ENCODE results near the gene PDCD7.
A peak's percentile ranks its signal among the peaks of the same experiment; 100 is the strongest.
"Not testable (repeated sequence)": the region's sequence is repeated elsewhere in the genome, so short reads cannot be mapped to it uniquely, and the experiment has no call there.

Gene PDCD7

GRCh38 chr15:65133548-65134200 is at the start of gene PDCD7:
TSS of gene PDCD7 (minus strand) at chr15:65133808. CDS start at chr15:65133781, 27 bp downstream.
- DNase-seq (ENCODE audit: low read depth, low spot score), result peak; percentile 91

- DNase-seq (ENCODE audit: low read depth, low spot score), result no peak
Measured at GRCh38 chr15:65182538-65182937, 48.9 kb upstream of the PDCD7 start.

- not testable (repeated sequence) for DNase-seq (ENCODE audit: low read depth, low spot score)
Measured at GRCh38 chr15:65181582-65182353, 48.2 kb upstream of the PDCD7 start.

GRCh38 chr15:65180167-65180566 is 46.6 kb upstream of the PDCD7 start:
- DNase-seq (ENCODE audit: low read depth, low spot score), result no peak

GRCh38 chr15:65177901-65178300 is 44.3 kb upstream of the PDCD7 start:
- no peak for DNase-seq (ENCODE audit: low read depth, low spot score)

DNA sequence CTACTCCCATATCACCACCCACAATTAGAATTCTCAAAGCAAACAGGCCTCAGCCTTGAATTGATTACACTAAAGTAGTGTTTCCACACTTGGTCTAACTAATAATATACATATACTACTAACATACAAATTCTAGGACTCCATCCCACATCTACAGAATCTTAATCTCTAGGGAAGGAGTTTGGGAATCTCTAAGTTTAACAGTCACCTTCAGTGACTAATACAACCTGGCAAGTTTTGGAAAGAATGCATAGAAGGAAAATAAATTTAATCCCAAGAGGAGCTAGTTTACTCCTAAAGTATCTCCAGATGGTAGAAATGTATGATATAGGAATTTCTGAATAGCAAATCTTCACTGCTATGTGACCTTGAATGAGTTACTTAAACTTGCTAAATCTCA is 42.4 kb upstream of the PDCD7 start:
- no peak for DNase-seq (ENCODE audit: low read depth, low spot score)

DNA sequence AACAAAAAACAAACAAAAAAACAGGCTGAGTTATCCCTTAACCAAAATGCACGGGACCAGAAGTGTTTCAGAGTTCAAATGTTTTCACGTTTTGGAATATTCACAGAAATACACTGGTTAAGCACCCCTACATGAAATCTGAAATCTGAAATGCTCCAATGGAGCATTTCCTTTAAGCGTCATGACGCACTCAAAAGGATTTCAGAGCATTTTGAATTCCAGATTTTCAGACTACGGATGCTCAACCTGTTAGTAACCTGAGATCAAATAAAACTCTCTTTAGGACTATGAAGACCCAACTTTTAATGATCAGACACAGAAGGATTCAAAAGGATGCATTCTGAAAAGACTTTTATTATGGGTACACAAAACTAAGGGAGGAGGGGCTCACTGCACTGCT is 41.9 kb upstream of the PDCD7 start:
- no peak for DNase-seq (ENCODE audit: low read depth, low spot score)

DNA sequence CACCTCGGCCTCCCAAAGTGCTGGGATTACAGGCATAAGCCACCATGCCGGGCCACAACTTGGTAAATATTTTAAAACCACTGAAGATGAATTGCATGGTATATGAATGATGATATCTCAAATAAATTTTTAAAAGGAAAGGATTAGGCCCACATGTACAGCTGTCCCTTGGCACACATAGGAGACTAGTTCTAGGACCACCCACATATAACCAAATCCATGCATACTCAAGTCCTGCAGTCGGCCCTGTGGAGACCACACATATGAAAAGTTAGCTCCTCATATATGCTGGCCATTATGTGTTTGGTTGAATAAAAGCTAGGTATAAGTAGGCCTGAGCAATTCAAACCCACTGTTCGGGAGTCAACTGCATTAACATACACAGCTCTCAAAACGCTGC is 40.9 kb upstream of the PDCD7 start:
- DNase-seq (ENCODE audit: low read depth, low spot score), result no peak

DNA sequence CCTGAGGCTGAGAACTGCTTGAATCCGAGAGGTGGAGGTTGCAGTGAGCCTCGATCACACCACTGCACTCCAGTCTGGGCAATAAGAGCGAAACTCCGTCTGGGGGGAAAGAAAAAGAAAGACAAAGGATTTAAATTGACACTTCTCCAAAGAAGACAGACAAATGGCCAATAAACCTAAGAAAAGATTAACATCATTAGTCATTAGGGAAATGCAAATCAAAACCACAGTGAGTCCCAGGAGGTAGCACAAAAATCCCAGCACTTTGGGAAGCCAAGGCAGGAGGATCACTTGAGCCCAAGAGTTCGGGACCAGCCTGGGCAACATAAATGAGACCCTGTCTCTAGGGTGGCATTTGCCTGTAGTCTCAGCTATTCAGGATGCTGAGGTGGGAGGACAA is 38.9 kb upstream of the PDCD7 start:
- no peak for DNase-seq (ENCODE audit: low read depth, low spot score)

DNA sequence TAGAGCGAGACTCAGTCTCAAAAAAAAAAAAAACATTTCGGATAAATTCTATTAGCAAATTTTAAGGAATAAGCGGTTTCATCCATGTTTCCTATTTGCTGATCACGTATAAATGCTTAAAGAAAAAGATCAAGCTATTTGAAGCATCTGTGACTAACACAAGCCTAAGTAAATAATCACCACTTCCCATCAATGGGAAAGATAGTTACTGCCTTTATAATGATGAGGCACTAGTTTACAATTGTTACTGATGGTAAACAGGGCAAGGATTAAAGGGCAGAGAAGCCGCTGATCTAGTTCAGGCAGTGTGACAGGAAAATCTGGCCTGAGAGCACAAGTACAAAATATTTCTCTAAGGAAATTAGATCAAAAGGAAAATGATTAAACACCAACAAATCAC is 37.8 kb upstream of the PDCD7 start:
- DNase-seq (ENCODE audit: low read depth, low spot score), result no peak

- no peak for DNase-seq (ENCODE audit: low read depth, low spot score)
Measured at GRCh38 chr15:65165875-65166274, 32.3 kb upstream of the PDCD7 start.

DNA sequence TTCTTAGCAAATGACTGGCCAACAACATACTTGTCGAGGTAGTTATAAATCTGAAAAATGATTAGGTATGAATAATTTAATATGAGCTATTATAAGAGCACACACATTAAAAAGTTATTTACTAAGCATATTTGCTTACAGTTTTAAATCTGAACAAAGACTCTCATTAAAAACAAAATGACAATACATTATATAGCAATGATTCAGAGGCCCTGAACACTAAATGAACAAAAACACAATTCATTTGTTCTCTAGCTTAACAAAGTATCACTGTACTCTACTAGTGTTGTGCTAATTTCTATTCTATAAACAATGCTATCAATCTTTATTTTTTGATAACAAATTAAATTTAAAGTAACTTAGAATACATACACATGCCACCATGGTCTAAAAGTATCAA is 30.5 kb upstream of the PDCD7 start:
- DNase-seq (ENCODE audit: low read depth, low spot score), result no peak

- DNase-seq (ENCODE audit: low read depth, low spot score), result no peak
Measured at GRCh38 chr15:65163041-65163440, 29.4 kb upstream of the PDCD7 start.

DNA sequence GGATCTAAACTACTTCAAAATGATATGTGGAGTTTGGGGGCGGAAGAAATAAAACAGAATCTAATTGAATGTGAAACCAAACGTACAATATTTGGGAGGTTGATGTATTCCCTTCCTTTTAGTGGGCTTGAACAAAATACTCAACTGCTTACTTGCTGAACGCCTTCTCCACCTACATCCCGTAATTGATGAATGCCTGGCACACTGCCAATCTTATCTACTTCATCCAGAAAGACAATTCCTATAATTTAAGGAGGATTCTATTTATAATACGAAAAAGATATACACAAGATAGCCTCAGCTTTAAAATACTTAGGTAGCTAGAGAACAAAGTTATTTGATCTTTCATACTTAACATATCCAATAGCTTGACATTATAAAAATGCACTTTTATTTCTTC is 23.1 kb upstream of the PDCD7 start:
- DNase-seq (ENCODE audit: low read depth, low spot score), result no peak

DNA sequence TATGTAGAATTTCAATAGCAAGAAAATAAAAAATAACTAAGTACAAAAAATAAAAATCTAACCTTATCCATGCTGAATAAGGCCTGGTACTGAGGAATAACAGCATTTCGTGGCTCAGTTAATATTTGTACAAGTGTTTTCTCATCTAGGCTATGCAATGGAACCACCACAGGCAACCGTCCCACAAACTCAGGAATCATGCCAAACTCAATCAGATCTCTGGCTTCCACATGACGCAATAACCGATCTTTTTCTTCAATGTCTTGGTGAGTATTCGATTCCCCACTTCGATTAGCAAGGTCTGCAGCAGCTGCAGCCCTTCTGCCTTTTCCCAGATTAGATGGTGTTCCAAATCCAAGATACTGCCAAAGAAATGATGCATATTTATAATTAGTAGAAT is 21.1 kb upstream of the PDCD7 start:
- DNase-seq (ENCODE audit: low read depth, low spot score), result no peak

DNA sequence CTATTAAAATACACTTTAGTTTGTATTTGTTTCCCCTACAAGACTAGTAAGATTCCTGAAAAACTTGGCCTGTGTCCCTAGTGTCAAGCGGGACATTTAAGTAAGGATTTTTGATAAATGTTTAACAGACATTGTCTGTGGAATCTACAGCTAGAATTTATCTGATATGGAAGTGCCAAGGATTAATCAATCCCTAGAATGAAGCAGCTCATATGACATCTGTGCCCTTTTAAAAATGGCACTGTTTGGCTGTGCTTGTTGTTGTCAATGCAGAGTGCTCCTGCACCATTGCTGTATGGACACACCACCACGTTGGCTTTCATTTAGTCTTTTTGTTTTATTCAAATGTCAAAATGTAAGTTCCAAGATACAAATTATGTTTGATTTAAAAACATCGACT is 14.3 kb upstream of the PDCD7 start:
- no peak for DNase-seq (ENCODE audit: low read depth, low spot score)

GRCh38 chr15:65146438-65146837 is 12.8 kb upstream of the PDCD7 start:
- no peak for DNase-seq (ENCODE audit: low read depth, low spot score)

DNA sequence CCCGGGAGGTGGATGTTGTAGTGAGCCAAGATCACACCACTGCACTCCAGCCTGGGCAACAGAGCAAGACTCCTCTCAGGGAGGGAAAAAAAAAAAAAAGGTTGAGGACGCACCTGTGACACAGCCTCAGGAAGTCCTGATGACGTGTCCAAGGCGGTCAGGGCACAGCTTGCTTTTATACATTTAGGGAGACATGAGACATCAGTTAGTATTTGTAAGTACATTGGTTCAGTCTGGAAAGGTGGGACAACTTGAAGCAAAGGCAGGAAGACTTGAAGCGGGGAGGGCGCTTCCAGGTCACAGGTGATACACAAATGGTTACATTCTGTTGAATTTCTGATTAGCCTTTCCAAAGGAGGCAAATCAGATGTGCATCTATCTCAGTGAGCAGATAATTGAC is 5.0 kb upstream of the PDCD7 start:
- DNase-seq (ENCODE audit: low read depth, low spot score), result not testable (repeated sequence)

DNA sequence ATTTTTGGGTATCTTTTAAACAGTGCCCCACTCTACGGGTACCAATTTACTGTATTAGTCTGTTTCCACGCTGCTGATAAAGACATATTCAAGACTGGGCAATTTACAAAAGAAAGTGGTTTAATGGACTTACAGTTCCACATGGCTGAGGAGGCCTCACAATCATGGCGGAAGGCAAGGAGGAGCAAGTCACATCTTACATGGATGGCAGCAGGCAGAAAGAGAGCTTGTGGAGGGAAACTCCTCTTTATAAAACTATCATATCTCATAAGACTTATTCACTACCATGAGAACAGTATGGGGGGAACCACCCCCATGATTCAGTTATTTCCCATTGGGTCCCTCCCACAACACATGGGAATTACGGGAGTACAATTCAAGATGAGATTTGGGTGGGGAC is 4.3 kb upstream of the PDCD7 start:
- DNase-seq (ENCODE audit: low read depth, low spot score), result not testable (repeated sequence)

GRCh38 chr15:65137089-65137488 is 3.5 kb upstream of the PDCD7 start:
- not testable (repeated sequence) for DNase-seq (ENCODE audit: low read depth, low spot score)

DNA sequence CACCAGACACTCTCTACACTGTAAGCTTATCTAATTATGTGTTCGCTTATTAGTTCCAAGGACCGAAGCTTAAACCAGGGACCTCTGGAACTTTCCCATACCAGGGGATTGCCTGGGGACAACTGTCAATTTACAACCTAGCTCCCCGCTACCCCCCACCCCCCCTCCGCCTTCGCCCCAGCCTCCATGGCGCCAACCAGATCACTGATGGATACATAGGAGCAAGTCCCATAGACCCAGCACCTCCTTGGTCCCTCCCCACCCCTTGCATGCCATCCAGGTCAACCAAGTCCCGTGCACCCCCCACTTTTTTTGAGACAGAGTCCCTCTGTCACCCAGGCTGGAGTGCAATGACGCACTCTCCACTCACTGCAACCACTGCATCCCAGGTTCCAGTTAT is 930 bp upstream of the PDCD7 start:
- no peak for DNase-seq (ENCODE audit: low read depth, low spot score)

GRCh38 chr15:65132878-65133547 is 595 bp downstream of the PDCD7 start:
- no peak for DNase-seq (ENCODE audit: low read depth, low spot score)

GRCh38 chr15:65130941-65131340 is 2.7 kb downstream of the PDCD7 start:
- no peak for DNase-seq (ENCODE audit: low read depth, low spot score)

Data from iPS DF 19.7 (cell line).